SK-N-SH treated with all-trans-retinoic acid at 6 μM for 48 hours (cell line): Measurements from ENCODE around the gene S100A1.

Experiments
- ATAC-seq: fragments of 200-7000 bp; cut with Tn5 transposase; 3 replicates; pipeline ENCODE4 v1.9.1; 2020; ENCODE audit warnings: mild to moderate bottlenecking, moderate library complexity
- ARNTL ChIP-seq: fragments of 450-650 bp; formaldehyde crosslinking; IDR thresholded peaks from 2 replicates; pipeline ENCODE4 v1.5.0; 2020; ENCODE audit warnings: low read depth, mild to moderate bottlenecking, moderate library complexity, borderline replicate concordance
- BACH2 ChIP-seq: fragments of 250-450 bp; sonication (Bioruptor Pico); IDR thresholded peaks from 2 replicates; pipeline ENCODE4 v1.9.0; 2021; ENCODE audit warnings: mild to moderate bottlenecking, borderline replicate concordance
- CSRNP3 ChIP-seq: fragments of 250-450 bp; sonication (Bioruptor Pico); IDR thresholded peaks from 2 replicates; pipeline ENCODE4 v1.5.1; 2021; ENCODE audit warnings: mild to moderate bottlenecking, moderate library complexity
- GLIS3 ChIP-seq: fragments of 250-450 bp; sonication (Bioruptor Pico); IDR thresholded peaks from 2 replicates; pipeline ENCODE4 v1.5.0; 2020; ENCODE audit warnings: mild to moderate bottlenecking, moderate library complexity
- OSR1 ChIP-seq: fragments of 250-450 bp; sonication (Bioruptor Pico); IDR thresholded peaks from 2 replicates; pipeline ENCODE4 v1.8.0; 2022; ENCODE audit warnings: moderate library complexity, mild to moderate bottlenecking, inconsistent platforms
- POU6F1 ChIP-seq: fragments of 250-450 bp; sonication (Bioruptor Pico); IDR thresholded peaks from 2 replicates; pipeline ENCODE4 v1.8.0; 2021; ENCODE audit warnings: low read depth, mild to moderate bottlenecking, moderate library complexity, borderline replicate concordance
- PPARA ChIP-seq: fragments of 250-450 bp; sonication (Bioruptor Pico); IDR thresholded peaks from 2 replicates; pipeline ENCODE4 v1.5.0; 2020; ENCODE audit warnings: mild to moderate bottlenecking, borderline replicate concordance
- RARB ChIP-seq: fragments of 250-450 bp; sonication (Bioruptor Pico); IDR thresholded peaks from 2 replicates; pipeline ENCODE4 v1.8.0; 2021; ENCODE audit warnings: mild to moderate bottlenecking, moderate library complexity
- SNAI2 ChIP-seq: fragments of 250-450 bp; sonication (Bioruptor Pico); IDR thresholded peaks from 2 replicates; pipeline ENCODE4 v1.5.0; 2020; ENCODE audit warnings: mild to moderate bottlenecking, moderate library complexity
- TCF4 ChIP-seq: fragments of 250-450 bp; sonication (Bioruptor Pico); IDR thresholded peaks from 2 replicates; pipeline ENCODE4 v1.8.0; 2021; ENCODE audit warnings: mild to moderate bottlenecking, moderate library complexity, borderline replicate concordance
- ZC3H10 ChIP-seq: fragments of 250-450 bp; sonication (Bioruptor Pico); IDR thresholded peaks from 2 replicates; pipeline ENCODE4 v1.5.1; 2021; ENCODE audit warnings: mild to moderate bottlenecking, moderate library complexity
- ZFP3 ChIP-seq: fragments of 250-450 bp; sonication (Bioruptor Pico); IDR thresholded peaks from 2 replicates; pipeline ENCODE4 v1.5.0; 2020; ENCODE audit warnings: mild to moderate bottlenecking, moderate library complexity
- ZNF70 ChIP-seq: fragments of 450-650 bp; formaldehyde crosslinking; IDR thresholded peaks from 2 replicates; pipeline ENCODE4 v1.5.0; 2020; ENCODE audit warnings: mild to moderate bottlenecking, moderate library complexity
- ZNF8 ChIP-seq: fragments of 450-650 bp; formaldehyde crosslinking; IDR thresholded peaks from 2 replicates; pipeline ENCODE4 v1.5.0; 2020; ENCODE audit warnings: mild to moderate bottlenecking, moderate library complexity
- TF ChIP-seq, protein P1 (sequence below): fragments of 250-450 bp; sonication (Bioruptor Pico); IDR thresholded peaks from 2 replicates; pipeline ENCODE4 v1.5.0; 2020; ENCODE audit warnings: mild to moderate bottlenecking, moderate library complexity
- TF ChIP-seq, protein P2 (sequence below): fragments of 250-450 bp; sonication (Bioruptor Pico); IDR thresholded peaks from 2 replicates; pipeline ENCODE4 v1.5.1; 2020; ENCODE audit warnings: low read depth, mild to moderate bottlenecking, moderate library complexity
- TF ChIP-seq, protein P3 (sequence below): fragments of 250-450 bp; sonication (Bioruptor Pico); IDR thresholded peaks from 2 replicates; pipeline ENCODE4 v1.8.0; 2020; ENCODE audit warnings: mild to moderate bottlenecking, moderate library complexity, borderline replicate concordance

S100A1 gene

DNA sequence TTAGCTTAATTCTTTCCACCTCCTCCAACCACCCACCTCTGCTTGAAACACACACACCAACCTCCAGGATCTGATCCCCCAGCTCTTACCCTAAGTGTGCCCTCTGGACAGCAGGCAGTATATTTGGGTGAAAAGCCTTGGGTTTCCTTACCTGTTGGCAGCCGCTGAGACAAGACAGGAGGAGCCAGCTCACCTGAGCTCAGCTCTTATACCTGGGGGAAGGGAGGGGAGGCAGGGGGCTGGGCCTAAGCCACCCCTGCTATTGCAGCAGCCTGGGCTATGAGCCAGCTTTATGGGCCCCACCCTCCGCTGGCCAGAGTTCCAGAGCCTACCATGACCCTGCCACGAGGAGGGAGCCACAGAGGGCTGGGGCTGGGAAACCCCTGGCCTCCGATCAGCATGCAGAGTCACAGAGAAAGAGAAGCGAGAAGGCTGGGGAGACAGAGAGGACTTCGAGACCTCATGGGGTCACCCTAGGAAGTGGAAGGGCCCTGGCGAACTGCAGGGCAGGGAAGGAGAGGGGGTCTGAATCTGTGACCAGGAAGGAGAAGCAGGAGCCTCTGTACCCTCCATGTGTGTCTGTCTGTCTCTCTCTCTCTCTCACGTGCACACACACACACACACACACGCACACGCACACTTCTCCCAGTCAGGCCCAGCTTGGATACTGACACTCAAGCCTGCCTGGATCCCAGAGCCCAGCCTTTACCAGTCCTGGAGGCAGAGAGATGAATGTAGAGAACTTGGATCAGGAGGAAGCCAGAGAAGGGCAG, 11.9 kb upstream of the S100A1 start, which contains the start of gene S100A14 (continued):
- TF ChIP-seq, protein P1, sequence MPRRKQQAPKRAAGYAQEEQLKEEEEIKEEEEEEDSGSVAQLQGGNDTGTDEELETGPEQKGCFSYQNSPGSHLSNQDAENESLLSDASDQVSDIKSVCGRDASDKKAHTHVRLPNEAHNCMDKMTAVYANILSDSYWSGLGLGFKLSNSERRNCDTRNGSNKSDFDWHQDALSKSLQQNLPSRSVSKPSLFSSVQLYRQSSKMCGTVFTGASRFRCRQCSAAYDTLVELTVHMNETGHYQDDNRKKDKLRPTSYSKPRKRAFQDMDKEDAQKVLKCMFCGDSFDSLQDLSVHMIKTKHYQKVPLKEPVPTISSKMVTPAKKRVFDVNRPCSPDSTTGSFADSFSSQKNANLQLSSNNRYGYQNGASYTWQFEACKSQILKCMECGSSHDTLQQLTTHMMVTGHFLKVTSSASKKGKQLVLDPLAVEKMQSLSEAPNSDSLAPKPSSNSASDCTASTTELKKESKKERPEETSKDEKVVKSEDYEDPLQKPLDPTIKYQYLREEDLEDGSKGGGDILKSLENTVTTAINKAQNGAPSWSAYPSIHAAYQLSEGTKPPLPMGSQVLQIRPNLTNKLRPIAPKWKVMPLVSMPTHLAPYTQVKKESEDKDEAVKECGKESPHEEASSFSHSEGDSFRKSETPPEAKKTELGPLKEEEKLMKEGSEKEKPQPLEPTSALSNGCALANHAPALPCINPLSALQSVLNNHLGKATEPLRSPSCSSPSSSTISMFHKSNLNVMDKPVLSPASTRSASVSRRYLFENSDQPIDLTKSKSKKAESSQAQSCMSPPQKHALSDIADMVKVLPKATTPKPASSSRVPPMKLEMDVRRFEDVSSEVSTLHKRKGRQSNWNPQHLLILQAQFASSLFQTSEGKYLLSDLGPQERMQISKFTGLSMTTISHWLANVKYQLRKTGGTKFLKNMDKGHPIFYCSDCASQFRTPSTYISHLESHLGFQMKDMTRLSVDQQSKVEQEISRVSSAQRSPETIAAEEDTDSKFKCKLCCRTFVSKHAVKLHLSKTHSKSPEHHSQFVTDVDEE (CRISPR knock-in tag): no peak
- TF ChIP-seq POU6F1 (CRISPR knock-in tag) (no peak), GLIS3 (CRISPR knock-in tag) (no peak), RARB (CRISPR knock-in tag) (no peak), ZFP3 (CRISPR knock-in tag) (no peak)

DNA sequence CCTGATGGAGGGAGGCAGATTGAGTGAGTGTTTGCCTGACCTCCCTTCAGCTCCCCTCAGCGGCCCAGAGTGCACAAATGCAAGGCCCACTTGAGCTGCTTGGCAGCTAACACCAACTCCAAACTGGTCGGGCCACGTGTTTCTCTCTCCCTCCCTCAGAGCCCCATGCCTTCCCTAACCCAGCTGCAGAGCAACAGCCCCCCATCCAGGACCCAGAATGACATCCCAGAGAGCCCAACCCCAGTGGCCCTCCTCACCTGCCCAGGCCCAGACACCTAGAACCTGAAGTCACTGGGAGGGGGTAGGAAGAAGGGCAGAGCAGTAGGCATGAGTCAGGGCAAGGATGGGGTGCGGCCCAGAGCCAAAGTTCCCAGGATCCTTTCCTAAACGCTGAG, 11.3 kb upstream of the S100A1 start:
- no peak for TF ChIP-seq BACH2 (CRISPR knock-in tag)
- no peak for TF ChIP-seq OSR1 (CRISPR knock-in tag)
- no peak for TF ChIP-seq POU6F1 (CRISPR knock-in tag)
- no peak for TF ChIP-seq ARNTL (CRISPR knock-in tag)
- TF ChIP-seq, all 23 proteins: peak for 0
- no peak for ATAC-seq

- TF ChIP-seq CSRNP3: no peak
- TF ChIP-seq ZNF70: no peak
- TF ChIP-seq GLIS3 (CRISPR knock-in tag): no peak
- TF ChIP-seq PPARA (CRISPR knock-in tag): no peak
- TF ChIP-seq, protein P2, sequence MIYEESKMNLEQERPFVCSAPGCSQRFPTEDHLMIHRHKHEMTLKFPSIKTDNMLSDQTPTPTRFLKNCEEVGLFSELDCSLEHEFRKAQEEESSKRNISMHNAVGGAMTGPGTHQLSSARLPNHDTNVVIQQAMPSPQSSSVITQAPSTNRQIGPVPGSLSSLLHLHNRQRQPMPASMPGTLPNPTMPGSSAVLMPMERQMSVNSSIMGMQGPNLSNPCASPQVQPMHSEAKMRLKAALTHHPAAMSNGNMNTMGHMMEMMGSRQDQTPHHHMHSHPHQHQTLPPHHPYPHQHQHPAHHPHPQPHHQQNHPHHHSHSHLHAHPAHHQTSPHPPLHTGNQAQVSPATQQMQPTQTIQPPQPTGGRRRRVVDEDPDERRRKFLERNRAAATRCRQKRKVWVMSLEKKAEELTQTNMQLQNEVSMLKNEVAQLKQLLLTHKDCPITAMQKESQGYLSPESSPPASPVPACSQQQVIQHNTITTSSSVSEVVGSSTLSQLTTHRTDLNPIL (CRISPR knock-in tag): no peak
- no peak for TF ChIP-seq SNAI2
- TF ChIP-seq, protein P1 (CRISPR knock-in tag): no peak
- no peak for TF ChIP-seq RARB (CRISPR knock-in tag)
- no peak for TF ChIP-seq ZFP3 (CRISPR knock-in tag)
- TF ChIP-seq, protein P3, sequence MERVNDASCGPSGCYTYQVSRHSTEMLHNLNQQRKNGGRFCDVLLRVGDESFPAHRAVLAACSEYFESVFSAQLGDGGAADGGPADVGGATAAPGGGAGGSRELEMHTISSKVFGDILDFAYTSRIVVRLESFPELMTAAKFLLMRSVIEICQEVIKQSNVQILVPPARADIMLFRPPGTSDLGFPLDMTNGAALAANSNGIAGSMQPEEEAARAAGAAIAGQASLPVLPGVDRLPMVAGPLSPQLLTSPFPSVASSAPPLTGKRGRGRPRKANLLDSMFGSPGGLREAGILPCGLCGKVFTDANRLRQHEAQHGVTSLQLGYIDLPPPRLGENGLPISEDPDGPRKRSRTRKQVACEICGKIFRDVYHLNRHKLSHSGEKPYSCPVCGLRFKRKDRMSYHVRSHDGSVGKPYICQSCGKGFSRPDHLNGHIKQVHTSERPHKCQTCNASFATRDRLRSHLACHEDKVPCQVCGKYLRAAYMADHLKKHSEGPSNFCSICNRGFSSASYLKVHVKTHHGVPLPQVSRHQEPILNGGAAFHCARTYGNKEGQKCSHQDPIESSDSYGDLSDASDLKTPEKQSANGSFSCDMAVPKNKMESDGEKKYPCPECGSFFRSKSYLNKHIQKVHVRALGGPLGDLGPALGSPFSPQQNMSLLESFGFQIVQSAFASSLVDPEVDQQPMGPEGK (CRISPR knock-in tag): no peak
- no peak for TF ChIP-seq TCF4
- no peak for TF ChIP-seq ZC3H10 (CRISPR knock-in tag)
- TF ChIP-seq ZNF8 (CRISPR knock-in tag): no peak
- TF ChIP-seq ARNTL (CRISPR knock-in tag): no peak
- TF ChIP-seq, all 23 proteins: peak for 0
- ATAC-seq: peak; percentile 92
These were observed 10.6 kb upstream of the S100A1 start for GRCh38 chr1:153617663-153618062.
